H1 (cell line): ENCODE measurements around the gene DOCK6. TPM values are rescaled to one million over a fixed set of nuclear protein-coding genes. Genes with fewer than 3 reads are reported as not detected.

Experiments
- CTCF ChIA-PET: fragments of 300-600 bp; sonication (Branson Sonifier 250); formaldehyde crosslinking; loops from one replicate; lab custom pipeline; 2021; ENCODE audit not compliant: partially characterized antibody; lab: Charles Lee
- POLR2A ChIA-PET: fragments of 300-600 bp; sonication (Branson Sonifier 250); formaldehyde crosslinking; loops from one replicate; lab custom pipeline; 2021; ENCODE audit warnings: inconsistent platforms; ENCODE audit not compliant: partially characterized antibody; lab: Charles Lee
- DNase-seq, 2 experiments: peaks; one replicate each; pipeline versions ENCODE4 v3.0.0 to v3.0.0-alpha.2; 2010 to 2022; ENCODE audit warnings: low spot score in 2 of 2, low read depth in 1 of 2, mixed read lengths in 1 of 2
- FAIRE-seq: peaks from 2 replicates; lab custom pipeline; 2011; peaks lifted over from hg19 to GRCh38; lab: Jason Lieb, UNC
- H2AFZ ChIP-seq: 2 replicates; pipeline ENCODE4 v1.8.1; 2012; ENCODE audit warnings: low read length, inconsistent platforms
- H2AK5ac ChIP-seq: 2 replicates; pipeline ENCODE4 v1.6.1; 2013; ENCODE audit warnings: low read depth, low read length
- H2BK120ac ChIP-seq: replicated peaks from 2 replicates; pipeline ENCODE3; 2013; ENCODE audit warnings: low read depth, low read length, inconsistent platforms
- H2BK12ac ChIP-seq: 2 replicates; pipeline ENCODE4 v1.6.1; 2013; ENCODE audit warnings: low read depth, low read length
- H2BK15ac ChIP-seq: 2 replicates; pipeline ENCODE4 v1.6.1; 2013; ENCODE audit warnings: low read length
- H2BK20ac ChIP-seq: 2 replicates; pipeline ENCODE4 v1.6.1; 2013; ENCODE audit warnings: low read length
- H2BK5ac ChIP-seq: 2 replicates; pipeline ENCODE4 v1.6.1; 2013; ENCODE audit warnings: low read depth, low read length
- H3K14ac ChIP-seq: 2 replicates; pipeline ENCODE4 v1.6.1; 2013; ENCODE audit warnings: inconsistent platforms; ENCODE audit not compliant: insufficient read length
- H3K18ac ChIP-seq: 2 replicates; pipeline ENCODE4 v1.6.1; 2013; ENCODE audit warnings: low read length; ENCODE audit errors: extremely low read depth
- H3K23ac ChIP-seq: 2 replicates; pipeline ENCODE4 v1.6.1; 2013; ENCODE audit warnings: inconsistent platforms; ENCODE audit not compliant: insufficient read length
- H3K23me2 ChIP-seq: 2 replicates; pipeline ENCODE4 v1.6.1; 2013; ENCODE audit warnings: low read depth, low read length
- H3K27ac ChIP-seq: 2 replicates; pipeline ENCODE4 v1.6.1; 2011; ENCODE audit warnings: low read depth, low read length, inconsistent platforms
- H3K27me3 ChIP-seq, 4 experiments: replicated peaks in 1 of 4; 1 replicate in 1 of 4; 2 replicates in 3 of 4; pipeline versions ENCODE4 v1.6.1 to v1.8.1; 2011 to 2013; ENCODE audit warnings: low read length in 3 of 4, mild to moderate bottlenecking in 3 of 4, inconsistent platforms in 2 of 4, mixed read lengths in 2 of 4, moderate library complexity in 1 of 4; ENCODE audit not compliant: control insufficient read depth in 3 of 4, insufficient read depth in 3 of 4; ENCODE audit errors: extremely low read depth in 1 of 4
- H3K36me3 ChIP-seq, 4 experiments: 2 replicates each; pipeline versions ENCODE4 v1.6.1 to v1.8.1; 2011 to 2013; ENCODE audit warnings: mild to moderate bottlenecking in 4 of 4, low read length in 3 of 4, moderate library complexity in 2 of 4, control low read depth in 1 of 4, inconsistent platforms in 1 of 4; ENCODE audit not compliant: insufficient read depth in 4 of 4, control insufficient read depth in 2 of 4
- H3K4ac ChIP-seq: replicated peaks from 2 replicates; pipeline ENCODE3; 2013; ENCODE audit warnings: low read length, low read depth, mixed read lengths, inconsistent platforms; ENCODE audit not compliant: insufficient read length
- H3K4me1 ChIP-seq, 4 experiments: replicated peaks in 1 of 4; 1 replicate in 1 of 4; 2 replicates in 3 of 4; pipeline versions ENCODE4 v1.6.1 to v1.8.1; 2011 to 2013; ENCODE audit warnings: low read length in 3 of 4, inconsistent platforms in 2 of 4, mixed read lengths in 1 of 4; ENCODE audit not compliant: insufficient read depth in 4 of 4, control insufficient read depth in 3 of 4
- H3K4me2 ChIP-seq, 2 experiments: 2 replicates each; pipeline versions ENCODE4 v1.6.1 to v1.8.1; 2011 to 2013; ENCODE audit warnings: low read depth in 2 of 2, low read length in 2 of 2, control low read depth in 1 of 2, inconsistent platforms in 1 of 2, mild to moderate bottlenecking in 1 of 2; ENCODE audit not compliant: insufficient read depth in 1 of 2
- H3K4me3 ChIP-seq, 4 experiments: fragments of 200-600, 300-600 bp in 1 of 4; sonication (generic), shearing (Covaris generic), sonication (Bioruptor Twin) in 1 of 4; 2 replicates each; pipeline versions ENCODE4 v1.5.1 to v1.8.1; 2011 to 2016; ENCODE audit warnings: low read length in 4 of 4, low read depth in 3 of 4, control low read depth in 2 of 4, inconsistent platforms in 2 of 4, mild to moderate bottlenecking in 2 of 4, mixed read lengths in 1 of 4, moderate library complexity in 1 of 4; ENCODE audit not compliant: insufficient read depth in 2 of 4; ENCODE audit errors: extremely low read depth in 1 of 4
- H3K56ac ChIP-seq: replicated peaks from 2 replicates; pipeline ENCODE3; 2013; ENCODE audit warnings: low read depth, mild to moderate bottlenecking, mixed read lengths, low read length, inconsistent platforms; ENCODE audit not compliant: insufficient read length
- H3K79me1 ChIP-seq: 2 replicates; pipeline ENCODE4 v1.6.1; 2013; ENCODE audit warnings: low read depth, low read length, control low read depth
- H3K79me2 ChIP-seq, 2 experiments: 2 replicates each; pipeline versions ENCODE4 v1.6.1 to v1.8.1; 2012 to 2013; ENCODE audit warnings: low read length in 2 of 2, mild to moderate bottlenecking in 2 of 2, inconsistent platforms in 1 of 2; ENCODE audit not compliant: insufficient read depth in 2 of 2, control insufficient read depth in 1 of 2
- H3K9ac ChIP-seq, 4 experiments: replicated peaks in 1 of 4; 1 replicate in 1 of 4; 2 replicates in 3 of 4; pipeline versions ENCODE4 v1.6.1 to v1.8.1; 2011 to 2013; ENCODE audit warnings: low read depth in 3 of 4, low read length in 3 of 4, control low read depth in 2 of 4, mild to moderate bottlenecking in 2 of 4, moderate library complexity in 2 of 4, inconsistent platforms in 1 of 4; ENCODE audit errors: extremely low read depth in 1 of 4
- H3K9me3 ChIP-seq, 2 experiments: 2 replicates each; pipeline versions ENCODE4 v1.6.1 to v1.8.1; 2012 to 2013; ENCODE audit warnings: mild to moderate bottlenecking in 2 of 2, moderate library complexity in 2 of 2, control low read depth in 1 of 2, inconsistent platforms in 1 of 2, low read depth in 1 of 2, low read length in 1 of 2, mixed read lengths in 1 of 2; ENCODE audit not compliant: insufficient read depth in 2 of 2
- H4K20me1 ChIP-seq, 2 experiments: replicated peaks in 1 of 2; 2 replicates each; pipeline versions ENCODE3 to v1.8.1; 2011 to 2013; ENCODE audit warnings: inconsistent platforms in 2 of 2, low read length in 2 of 2, mild to moderate bottlenecking in 1 of 2; ENCODE audit not compliant: insufficient read depth in 2 of 2, control insufficient read depth in 1 of 2
- H4K5ac ChIP-seq: 2 replicates; pipeline ENCODE4 v1.6.1; 2013; ENCODE audit warnings: low read length, low read depth, mixed read lengths, inconsistent platforms; ENCODE audit not compliant: insufficient read length
- H4K8ac ChIP-seq: 2 replicates; pipeline ENCODE4 v1.8.0; 2013; ENCODE audit warnings: mild to moderate bottlenecking, moderate library complexity, low read length, inconsistent platforms; ENCODE audit not compliant: insufficient read depth; ENCODE audit errors: extremely low read depth
- H4K91ac ChIP-seq: replicated peaks from 2 replicates; pipeline ENCODE3; 2013; ENCODE audit warnings: low read length, mixed read lengths, inconsistent platforms; ENCODE audit not compliant: insufficient read length
- BACH1 ChIP-seq: IDR thresholded peaks from 2 replicates; pipeline ENCODE4 v1.6.1; 2012; ENCODE audit warnings: low read length, improper control_type of control experiment
- BRCA1 ChIP-seq: IDR thresholded peaks from 2 replicates; pipeline ENCODE4 v1.6.1; 2012; ENCODE audit warnings: low read depth, low read length, improper control_type of control experiment
- CBX5 ChIP-seq: fragments of 300-800, 300-1000 bp; sonication (generic); IDR thresholded peaks from 2 replicates; pipeline ENCODE4 v1.7.1; 2016; ENCODE audit warnings: antibody characterized with exemption, low read length, low read depth
- CHD1 ChIP-seq: IDR thresholded peaks from 2 replicates; pipeline ENCODE4 v1.6.1; 2012; ENCODE audit warnings: low read depth, low read length, improper control_type of control experiment
- JUN ChIP-seq: IDR thresholded peaks from 2 replicates; pipeline ENCODE4 v1.6.1; 2011; ENCODE audit warnings: low read depth, mild to moderate bottlenecking, improper control_type of control experiment, low read length
- KDM5A ChIP-seq: fragments of 200-600 bp; IDR thresholded peaks from 2 replicates; pipeline ENCODE4 v1.7.1; 2012; ENCODE audit warnings: mild to moderate bottlenecking, low read length, inconsistent platforms, mixed read lengths
- NANOG ChIP-seq: IDR thresholded peaks from 2 replicates; pipeline ENCODE4 v1.6.1; 2011; ENCODE audit warnings: low read length, low read depth, mild to moderate bottlenecking, inconsistent platforms; ENCODE audit not compliant: insufficient read depth, poor library complexity, severe bottlenecking
- SIRT6 ChIP-seq: IDR thresholded peaks from one replicate; pipeline ENCODE4 v1.7.1; 2012; ENCODE audit warnings: low read length, inconsistent platforms
- TAF1 ChIP-seq: IDR thresholded peaks from 2 replicates; pipeline ENCODE4 v1.6.1; 2011; ENCODE audit warnings: mild to moderate bottlenecking, low read depth, low read length
- TAF7 ChIP-seq: optimal IDR thresholded peaks from 2 replicates; pipeline ENCODE3; 2011; ENCODE audit warnings: low read depth, mild to moderate bottlenecking, inconsistent platforms, low read length, moderate library complexity, borderline replicate concordance
- WGBS, 2 experiments: shearing (Covaris generic) in 1 of 2; methylation state at CpG; one replicate each; pipeline versions ENCODE4 v1.1.6 to v1.1.7; 2013 to 2015; ENCODE audit warnings: low lambda C conversion rate in 2 of 2, mixed read lengths in 2 of 2, inconsistent platforms in 1 of 2, low coverage in 1 of 2, missing lambda C conversion rate in 1 of 2; ENCODE audit not compliant: insufficient replicate concordance in 2 of 2, insufficient coverage in 1 of 2, insufficient read length in 1 of 2; ENCODE audit errors: extremely low coverage in 1 of 2, missing lambda C conversion rate in 1 of 2; 5-methylcytosine and 5-hydroxymethylcytosine counted together
- polyA plus RNA-seq, 7 experiments: library from polyadenylated mRNA; depleted of rRNA in 3 of 7; stranded (reverse) in 5 of 7; unstranded in 2 of 7; fragments of >200 nt in 5 of 7; fragments of 200-250 nt in 2 of 7; gene quantifications; 1 replicate in 5 of 7; 2 replicates in 1 of 7; 4 replicates in 1 of 7; pipeline versions ENCODE4 v1.2.1 to v1.2.3, GENCODE V29; 2011 to 2013; ENCODE audit warnings: missing spikeins in 2 of 7, mixed read lengths in 2 of 7
- total RNA-seq: library from RNA; stranded (reverse); fragmentation: NEBNext Ultra II Directional; extraction: Animal tissue kit (Norgen Biotek cat#: 25700); gene quantifications from 2 replicates; pipeline ENCODE4 v1.2.1, GENCODE V29; 2021

The DOCK6 gene
- total and polyA plus RNA-seq, 2 of the 8 experiments (the other 6 are each of a cell fraction or from before 2014, with no cell fraction given) = 25.5 to 54.7 TPM

GRCh38 chr19:11172576-11172975, 89.7 kb downstream of the DOCK6 start:
- H3K23ac ChIP-seq = no peak overlapping the region
- no peak overlapping the region for H2BK15ac ChIP-seq
- no peak overlapping the region for H3K4me2 ChIP-seq
- H2BK20ac ChIP-seq = no peak overlapping the region
- FAIRE-seq = no peak
- H3K27me3 ChIP-seq = no peaks in the 10 kb centered on the region
- H3K36me3 ChIP-seq = peaks cover 0 to 38% (median 19%) of the 10 kb centered on the region in 4 experiments; a peak in 7 of 8 replicates
- H4K91ac ChIP-seq = no peak overlapping the region
- H3K9ac ChIP-seq = no peak overlapping the region
- H2BK120ac ChIP-seq = no peak overlapping the region
- no peak overlapping the region for H3K18ac ChIP-seq
- no peak for TF ChIP-seq TAF7
- TF ChIP-seq KDM5A = no peak
- no peak for TF ChIP-seq NANOG
- TF ChIP-seq BRCA1 = no peak
- no peak for TF ChIP-seq BACH1
- TF ChIP-seq SIRT6 = no peak
- no peak for TF ChIP-seq CBX5
- no peak for TF ChIP-seq TAF1
- no peak for TF ChIP-seq JUN
- TF ChIP-seq CHD1 = no peak
- H4K20me1 ChIP-seq = no peaks in the 10 kb centered on the region
- H2BK12ac ChIP-seq = no peak overlapping the region
- no peaks in the 10 kb centered on the region for H3K79me1 ChIP-seq
- no peak overlapping the region for H3K14ac ChIP-seq
- H3K27ac ChIP-seq = no peak overlapping the region
- no peaks in the 10 kb centered on the region for H3K4me1 ChIP-seq
- CTCF ChIA-PET = interaction anchor here (1.6 kb wide), 1 partner anchor 70 kb away, joined by 4 read pairs; no protein-coding TSS in a partner anchor
- H4K5ac ChIP-seq = no peak overlapping the region
- 88% methylated on average over 6 of the region's 6 CpGs; no CpG with 5 or more reads in 1 of the 2 experiments for WGBS, 2 experiments
- H3K4me3 ChIP-seq = no peak overlapping the region
- H3K23me2 ChIP-seq = no peaks in the 10 kb centered on the region
- no peak overlapping the region for H4K8ac ChIP-seq
- no peak overlapping the region for H2AK5ac ChIP-seq
- no peak overlapping the region for H2AFZ ChIP-seq
- H3K79me2 ChIP-seq = no peaks in the 10 kb centered on the region
- H2BK5ac ChIP-seq = no peak overlapping the region
- no peak overlapping the region for H3K56ac ChIP-seq
- POLR2A ChIA-PET = interaction anchor here (0.6 to 2.2 kb wide), 2 partner anchors 11 to 18 kb away, joined by 3 to 6 read pairs; no protein-coding TSS in a partner anchor
- H3K9me3 ChIP-seq = no peaks in the 10 kb centered on the region
- DNase-seq = no peak
- no peak overlapping the region for H3K4ac ChIP-seq
